GM23338 (cell line): ENCODE measurements around the gene CWC27. TPM values are rescaled to one million over a fixed set of nuclear protein-coding genes. Genes with fewer than 3 reads are reported as not detected.

Experiments
- ATAC-seq: fragments of 200-7000 bp; cut with Tn5 transposase; 3 replicates; pipeline ENCODE4 v1.9.1; 2020
- DNase-seq: peaks from one replicate; pipeline ENCODE4 v3.0.0-alpha.2; 2015; ENCODE audit warnings: low spot score
- H2AFZ ChIP-seq: fragments of 200-600 bp; sonication (generic); 2 replicates; pipeline ENCODE4 v1.8.0; 2016; ENCODE audit warnings: antibody characterized with exemption, mild to moderate bottlenecking, moderate library complexity
- H3F3A ChIP-seq: fragments of 200-600 bp; sonication (generic); replicated peaks from 2 replicates; pipeline ENCODE4 v1.8.0; 2017; ENCODE audit warnings: antibody characterized with exemption, mixed run types, low read depth
- H3K27ac ChIP-seq: fragments of 200-600 bp; sonication (generic); 2 replicates; pipeline ENCODE4 v1.6.1; 2016; ENCODE audit warnings: low read depth
- H3K27me3 ChIP-seq: fragments of 200-600 bp; sonication (generic); 2 replicates; pipeline ENCODE4 v1.8.0; 2016; ENCODE audit warnings: mild to moderate bottlenecking, mixed run types, moderate library complexity; ENCODE audit not compliant: insufficient read depth
- H3K36me3 ChIP-seq: fragments of 200-600 bp; sonication (generic); 2 replicates; pipeline ENCODE4 v1.8.0; 2016; ENCODE audit warnings: mild to moderate bottlenecking; ENCODE audit not compliant: insufficient read depth
- H3K4me1 ChIP-seq: fragments of 200-600 bp; sonication (generic); 2 replicates; pipeline ENCODE4 v1.8.0; 2016; ENCODE audit warnings: mild to moderate bottlenecking, moderate library complexity; ENCODE audit not compliant: insufficient read depth
- H3K4me2 ChIP-seq: fragments of 200-600 bp; sonication (generic); 2 replicates; pipeline ENCODE4 v1.7.1; 2017; ENCODE audit warnings: mixed run types
- H3K4me3 ChIP-seq: fragments of 200-600 bp; sonication (generic); 2 replicates; pipeline ENCODE4 v1.6.1; 2016; ENCODE audit warnings: mixed run types
- H3K79me2 ChIP-seq: fragments of 200-600 bp; sonication (generic); replicated peaks from 2 replicates; pipeline ENCODE4 v1.8.0; 2017; ENCODE audit warnings: mild to moderate bottlenecking; ENCODE audit not compliant: insufficient read depth
- H3K9me2 ChIP-seq: fragments of 200-600 bp; sonication (generic); 2 replicates; pipeline ENCODE4 v1.8.0; 2017; ENCODE audit not compliant: insufficient read depth
- H4K20me1 ChIP-seq: fragments of 200-600 bp; sonication (generic); replicated peaks from 2 replicates; pipeline ENCODE4 v1.8.0; 2017; ENCODE audit warnings: mild to moderate bottlenecking; ENCODE audit not compliant: insufficient read depth
- H3K27ac Mint-ChIP-seq: 2 replicates; pipeline ENCODE4 v1.8.0; 2020; ENCODE audit warnings: inconsistent platforms, mild to moderate bottlenecking, moderate library complexity, mixed read lengths
- H3K27me3 Mint-ChIP-seq: 3 replicates; pipeline ENCODE4 v1.8.0; 2022; ENCODE audit warnings: low read depth, mild to moderate bottlenecking, moderate library complexity, mixed read lengths, inconsistent platforms; ENCODE audit not compliant: insufficient read depth, poor library complexity
- H3K36me3 Mint-ChIP-seq: 3 replicates; pipeline ENCODE4 v1.8.0; 2021; ENCODE audit warnings: low read depth, mild to moderate bottlenecking, inconsistent platforms, moderate library complexity, mixed read lengths
- H3K4me1 Mint-ChIP-seq: 3 replicates; pipeline ENCODE4 v1.8.0; 2020; ENCODE audit warnings: mild to moderate bottlenecking, inconsistent platforms, mixed read lengths
- H3K4me3 Mint-ChIP-seq: 3 replicates; pipeline ENCODE4 v1.8.0; 2021; ENCODE audit warnings: moderate library complexity, mild to moderate bottlenecking, inconsistent platforms, mixed read lengths
- H3K9me3 Mint-ChIP-seq: 3 replicates; pipeline ENCODE4 v1.8.0; 2020; ENCODE audit warnings: moderate library complexity, mild to moderate bottlenecking, inconsistent platforms, mixed read lengths
- CREB1 ChIP-seq: fragments of 250-450 bp; sonication (Bioruptor Pico); IDR thresholded peaks from 2 replicates; pipeline ENCODE4 v1.5.0; 2020; ENCODE audit warnings: low read depth, mild to moderate bottlenecking, moderate library complexity
- ETS1 ChIP-seq: IDR thresholded peaks from 2 replicates; pipeline ENCODE4 v1.6.1; 2016; ENCODE audit warnings: antibody characterized with exemption
- JUNB ChIP-seq: IDR thresholded peaks from one replicate; pipeline ENCODE4 v1.6.1; 2016; ENCODE audit warnings: antibody characterized with exemption; ENCODE audit not compliant: unreplicated experiment
- NANOG ChIP-seq: IDR thresholded peaks from 2 replicates; pipeline ENCODE4 v1.6.1; 2016; ENCODE audit warnings: antibody characterized with exemption, borderline replicate concordance
- POLR2AphosphoS5 ChIP-seq: IDR thresholded peaks from 2 replicates; pipeline ENCODE4 v1.6.1; 2016; ENCODE audit warnings: antibody characterized with exemption, low read depth
- STAT1 ChIP-seq: IDR thresholded peaks from one replicate; pipeline ENCODE4 v1.6.1; 2016; ENCODE audit warnings: antibody characterized with exemption; ENCODE audit not compliant: unreplicated experiment
- ZNF114 ChIP-seq: fragments of 250-450 bp; sonication (Bioruptor Pico); IDR thresholded peaks from 2 replicates; pipeline ENCODE4 v1.5.0; 2020; ENCODE audit warnings: mild to moderate bottlenecking, moderate library complexity
- ZNF331 ChIP-seq: fragments of 250-450 bp; sonication (Bioruptor Pico); IDR thresholded peaks from 2 replicates; pipeline ENCODE4 v1.5.0; 2020; ENCODE audit warnings: low read depth, mild to moderate bottlenecking, moderate library complexity
- ZNF462 ChIP-seq: fragments of 250-450 bp; sonication (Bioruptor Pico); IDR thresholded peaks from 2 replicates; pipeline ENCODE4 v1.5.0; 2020; ENCODE audit warnings: mild to moderate bottlenecking, moderate library complexity
- polyA plus RNA-seq: library from polyadenylated mRNA; unstranded; fragments of >200 nt; fragmentation: Nextera tagmentation; extraction: Ambion mirVana; gene quantifications from 2 replicates; pipeline ENCODE4 v1.2.1, GENCODE V29; 2016
- total RNA-seq: library from RNA; depleted of rRNA; stranded (reverse); fragments of >200 nt; shearing (Covaris generic); gene quantifications from 2 replicates; pipeline ENCODE4 v1.2.3, GENCODE V29; 2014

The CWC27 gene
- total and polyA plus RNA-seq, 2 experiments from 2014 or later = 27.7 to 115 TPM

GRCh38 chr5:65050140-65050539 is 281.4 kb downstream of the CWC27 start (continued):
- TF ChIP-seq ZNF462 (CRISPR knock-in tag) (no peak), CREB1 (no peak), POLR2AphosphoS5 (no peak)

- DNase-seq (no peak), ATAC-seq (no peak)
- no peaks in the 10 kb centered on the region for H3K36me3 ChIP-seq
- no peaks in the 10 kb centered on the region for H3K27me3 Mint-ChIP-seq
- H3K36me3 Mint-ChIP-seq = no peaks in the 10 kb centered on the region
- H3K9me3 Mint-ChIP-seq = no peaks in the 10 kb centered on the region
- H3K4me1 ChIP-seq = no peaks in the 10 kb centered on the region
- no peaks in the 10 kb centered on the region for H3K9me2 ChIP-seq
- H3K4me3 Mint-ChIP-seq = no peak overlapping the region
- peak overlapping the region; percentile 72; the same call in 1 of the 2 replicates for H2AFZ ChIP-seq
- H3K4me3 ChIP-seq = no peak overlapping the region
- no peaks in the 10 kb centered on the region for H3K4me1 Mint-ChIP-seq
- no peaks in the 10 kb centered on the region for H3K27me3 ChIP-seq
- H3K79me2 ChIP-seq = no peaks in the 10 kb centered on the region
- no peaks in the 10 kb centered on the region for H4K20me1 ChIP-seq
- no peak overlapping the region for H3K4me2 ChIP-seq
- H3K27ac Mint-ChIP-seq = no peak overlapping the region
- no peak overlapping the region for H3K27ac ChIP-seq
- no peaks in the 10 kb centered on the region for H3F3A ChIP-seq
- TF ChIP-seq ZNF331 (no peak), NANOG (no peak), ZNF114 (no peak), CREB1 (no peak), ETS1 (no peak), JUNB (no peak), STAT1 (no peak), ZNF462 (CRISPR knock-in tag) (no peak)
Observed at GRCh38 chr5:65050826-65051498, 282.2 kb downstream of the CWC27 start.
